ENCODE results near the gene AGPS. TPM values are rescaled to one million over a fixed set of nuclear protein-coding genes. Genes with fewer than 3 reads are reported as not detected.
A peak's percentile ranks its signal among the peaks of the same experiment; 100 is the strongest.

AGPS gene
- total and polyA plus RNA-seq, 2 of the 13 experiments (the other 11 are each of a cell fraction or from before 2014, with no cell fraction given) = 39.4 to 99.0 TPM

DNA sequence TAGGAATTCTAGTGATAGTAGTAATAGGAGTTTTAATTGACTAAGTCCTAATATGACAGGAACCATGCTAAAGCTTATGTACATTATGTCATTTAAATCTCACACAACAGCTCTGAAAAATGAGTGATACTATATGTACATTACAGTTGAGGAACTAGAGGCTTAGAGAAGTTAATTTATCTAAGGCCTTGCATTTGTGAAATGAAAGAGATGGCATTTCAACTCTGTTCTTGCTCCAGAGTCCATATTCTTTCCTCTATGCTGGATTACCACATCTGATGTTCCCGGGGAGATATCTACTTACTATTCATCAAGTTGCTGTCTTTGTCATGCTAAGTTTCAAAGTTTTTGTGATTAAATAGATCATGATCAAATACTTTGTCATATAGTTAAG is 5.7 kb downstream of the AGPS start (continued):
- TF ChIP-seq ZNF430 (CRISPR knock-in tag; IDR thresholded peaks at IDR 0.05) (no peak), SALL2 (CRISPR knock-in tag; IDR thresholded peaks at IDR 0.05) (no peak), ESRRA (CRISPR knock-in tag; IDR thresholded peaks at IDR 0.05; ENCODE audit: low read depth) (no peak; the same call in 1 of the 2 replicates), FOXJ3 (CRISPR knock-in tag; IDR thresholded peaks at IDR 0.05; ENCODE audit: borderline replicate concordance) (peak; percentile 27; the same call in 1 of the 2 replicates), HNF4A (CRISPR knock-in tag; IDR thresholded peaks at IDR 0.05) (no peak), ZNF180 (CRISPR knock-in tag; IDR thresholded peaks at IDR 0.05; ENCODE audit: borderline replicate concordance, low read depth) (no peak), SMYD3 (CRISPR knock-in tag; IDR thresholded peaks at IDR 0.05) (0 out of 2 replicates have a peak, but pooled peaks have one; percentile 13), ZSCAN31 (CRISPR knock-in tag; IDR thresholded peaks at IDR 0.05; ENCODE audit: low read depth) (no peak), ZNF367 (CRISPR knock-in tag; IDR thresholded peaks at IDR 0.05; ENCODE audit: borderline replicate concordance) (no peak), NCOR1 (IDR thresholded peaks at IDR 0.05; ENCODE audit: borderline replicate concordance, low read length) (0 out of 2 replicates have a peak, but pooled peaks have one; percentile 23), NFIC (IDR thresholded peaks at IDR 0.05; ENCODE audit: low read length) (peak; percentile 39; the same call in 1 of the 2 replicates), MBD4 (IDR thresholded peaks at IDR 0.05; ENCODE audit: borderline replicate concordance, low read length) (0 out of 2 replicates have a peak, but pooled peaks have one; percentile 38), KDM3A (CRISPR knock-in tag; IDR thresholded peaks at IDR 0.05; ENCODE audit: low read depth) (no peak), NFE2 (CRISPR knock-in tag; IDR thresholded peaks at IDR 0.05) (no peak), CHCHD3 (CRISPR knock-in tag; IDR thresholded peaks at IDR 0.05) (no peak), SRY (CRISPR knock-in tag; IDR thresholded peaks at IDR 0.05) (no peak), ZSCAN30 (CRISPR knock-in tag; IDR thresholded peaks at IDR 0.05) (no peak; the same call in 1 of the 2 replicates), KDM5B (CRISPR knock-in tag; IDR thresholded peaks at IDR 0.05; ENCODE audit: borderline replicate concordance) (no peak), ZNF550 (CRISPR knock-in tag; IDR thresholded peaks at IDR 0.05; ENCODE audit: borderline replicate concordance) (no peak), ZNF256 (CRISPR knock-in tag; conservative IDR thresholded peaks at IDR 0.05) (no peak), ZNF354B (CRISPR knock-in tag; IDR thresholded peaks at IDR 0.05) (no peak), ASH2L (IDR thresholded peaks at IDR 0.05; ENCODE audit: insufficient read length, low read depth, low read length) (peak; percentile 23), AGO2 (optimal IDR thresholded peaks at IDR 0.05; ENCODE audit: low read depth, low read length) (no peak), SETDB1 (CRISPR knock-in tag; IDR thresholded peaks at IDR 0.05; ENCODE audit: borderline replicate concordance) (no peak), NKX3-1 (CRISPR knock-in tag; IDR thresholded peaks at IDR 0.05) (no peak), SKI (IDR thresholded peaks at IDR 0.05; ENCODE audit: partially characterized antibody) (no peak)
- TF ChIP-seq, protein P1, sequence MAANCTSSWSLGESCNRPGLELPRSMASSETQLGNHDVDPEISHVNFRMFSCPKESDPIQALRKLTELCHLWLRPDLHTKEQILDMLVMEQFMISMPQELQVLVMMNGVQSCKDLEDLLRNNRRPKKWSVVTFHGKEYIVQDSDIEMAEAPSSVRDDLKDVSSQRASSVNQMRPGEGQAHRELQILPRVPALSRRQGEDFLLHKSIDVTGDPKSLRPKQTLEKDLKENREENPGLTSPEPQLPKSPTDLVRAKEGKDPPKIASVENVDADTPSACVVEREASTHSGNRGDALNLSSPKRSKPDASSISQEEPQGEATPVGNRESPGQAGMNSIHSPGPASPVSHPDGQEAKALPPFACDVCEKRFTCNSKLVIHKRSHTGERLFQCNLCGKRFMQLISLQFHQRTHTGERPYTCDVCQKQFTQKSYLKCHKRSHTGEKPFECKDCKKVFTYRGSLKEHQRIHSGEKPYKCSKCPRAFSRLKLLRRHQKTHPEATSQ (CRISPR knock-in tag; IDR thresholded peaks at IDR 0.05; ENCODE audit: borderline replicate concordance) = 0 out of 2 replicates have a peak, but pooled peaks have one; percentile 10
- TF ChIP-seq, protein P2, sequence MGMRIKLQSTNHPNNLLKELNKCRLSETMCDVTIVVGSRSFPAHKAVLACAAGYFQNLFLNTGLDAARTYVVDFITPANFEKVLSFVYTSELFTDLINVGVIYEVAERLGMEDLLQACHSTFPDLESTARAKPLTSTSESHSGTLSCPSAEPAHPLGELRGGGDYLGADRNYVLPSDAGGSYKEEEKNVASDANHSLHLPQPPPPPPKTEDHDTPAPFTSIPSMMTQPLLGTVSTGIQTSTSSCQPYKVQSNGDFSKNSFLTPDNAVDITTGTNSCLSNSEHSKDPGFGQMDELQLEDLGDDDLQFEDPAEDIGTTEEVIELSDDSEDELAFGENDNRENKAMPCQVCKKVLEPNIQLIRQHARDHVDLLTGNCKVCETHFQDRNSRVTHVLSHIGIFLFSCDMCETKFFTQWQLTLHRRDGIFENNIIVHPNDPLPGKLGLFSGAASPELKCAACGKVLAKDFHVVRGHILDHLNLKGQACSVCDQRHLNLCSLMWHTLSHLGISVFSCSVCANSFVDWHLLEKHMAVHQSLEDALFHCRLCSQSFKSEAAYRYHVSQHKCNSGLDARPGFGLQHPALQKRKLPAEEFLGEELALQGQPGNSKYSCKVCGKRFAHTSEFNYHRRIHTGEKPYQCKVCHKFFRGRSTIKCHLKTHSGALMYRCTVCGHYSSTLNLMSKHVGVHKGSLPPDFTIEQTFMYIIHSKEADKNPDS (CRISPR knock-in tag; IDR thresholded peaks at IDR 0.05) = no peak
- TF ChIP-seq, protein P3, sequence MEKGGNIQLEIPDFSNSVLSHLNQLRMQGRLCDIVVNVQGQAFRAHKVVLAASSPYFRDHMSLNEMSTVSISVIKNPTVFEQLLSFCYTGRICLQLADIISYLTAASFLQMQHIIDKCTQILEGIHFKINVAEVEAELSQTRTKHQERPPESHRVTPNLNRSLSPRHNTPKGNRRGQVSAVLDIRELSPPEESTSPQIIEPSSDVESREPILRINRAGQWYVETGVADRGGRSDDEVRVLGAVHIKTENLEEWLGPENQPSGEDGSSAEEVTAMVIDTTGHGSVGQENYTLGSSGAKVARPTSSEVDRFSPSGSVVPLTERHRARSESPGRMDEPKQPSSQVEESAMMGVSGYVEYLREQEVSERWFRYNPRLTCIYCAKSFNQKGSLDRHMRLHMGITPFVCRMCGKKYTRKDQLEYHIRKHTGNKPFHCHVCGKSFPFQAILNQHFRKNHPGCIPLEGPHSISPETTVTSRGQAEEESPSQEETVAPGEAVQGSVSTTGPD (CRISPR knock-in tag; IDR thresholded peaks at IDR 0.05) = no peak
